MM.1S (cell line): ENCODE data around the gene DOLPP1.
"Not testable (repeated sequence)": the region's sequence is repeated elsewhere in the genome, so short reads cannot be mapped to it uniquely, and the experiment has no call there.

Source experiments
- EZH2 ChIP-seq: fragments of 300-600 bp; sonication (generic); optimal IDR thresholded peaks from 2 replicates; pipeline ENCODE3; 2017; ENCODE audit warnings: low read depth, mild to moderate bottlenecking, antibody characterized with exemption, low read length, mixed read lengths
- TF ChIP-seq, protein P1 (sequence below): fragments of 300-600 bp; sonication (generic); IDR thresholded peaks from 2 replicates; pipeline ENCODE4 v1.5.1; 2016; ENCODE audit warnings: antibody characterized with exemption, low read length, mixed read lengths

DNA sequence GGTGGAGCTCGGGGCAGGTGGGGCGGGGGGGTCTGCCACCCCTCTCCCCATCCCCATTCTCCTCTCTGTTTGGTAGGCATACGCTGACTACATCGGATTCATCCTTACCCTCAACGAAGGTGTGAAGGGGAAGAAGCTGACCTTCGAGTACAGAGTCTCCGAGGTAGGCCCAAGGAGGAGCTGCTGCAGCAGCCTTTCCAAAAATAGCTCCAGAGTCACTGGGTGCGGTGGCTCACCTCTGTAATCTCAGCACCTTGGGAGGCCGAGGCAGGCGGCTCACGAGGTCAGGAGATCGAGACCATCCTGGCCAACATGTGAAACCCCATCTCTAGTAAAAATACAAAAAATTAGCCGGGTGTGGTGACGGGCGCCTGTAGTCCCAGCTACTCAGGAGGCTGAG, 42.1 kb downstream of the DOLPP1 start:
- TF ChIP-seq EZH2: not testable (repeated sequence)
- TF ChIP-seq, protein P1, sequence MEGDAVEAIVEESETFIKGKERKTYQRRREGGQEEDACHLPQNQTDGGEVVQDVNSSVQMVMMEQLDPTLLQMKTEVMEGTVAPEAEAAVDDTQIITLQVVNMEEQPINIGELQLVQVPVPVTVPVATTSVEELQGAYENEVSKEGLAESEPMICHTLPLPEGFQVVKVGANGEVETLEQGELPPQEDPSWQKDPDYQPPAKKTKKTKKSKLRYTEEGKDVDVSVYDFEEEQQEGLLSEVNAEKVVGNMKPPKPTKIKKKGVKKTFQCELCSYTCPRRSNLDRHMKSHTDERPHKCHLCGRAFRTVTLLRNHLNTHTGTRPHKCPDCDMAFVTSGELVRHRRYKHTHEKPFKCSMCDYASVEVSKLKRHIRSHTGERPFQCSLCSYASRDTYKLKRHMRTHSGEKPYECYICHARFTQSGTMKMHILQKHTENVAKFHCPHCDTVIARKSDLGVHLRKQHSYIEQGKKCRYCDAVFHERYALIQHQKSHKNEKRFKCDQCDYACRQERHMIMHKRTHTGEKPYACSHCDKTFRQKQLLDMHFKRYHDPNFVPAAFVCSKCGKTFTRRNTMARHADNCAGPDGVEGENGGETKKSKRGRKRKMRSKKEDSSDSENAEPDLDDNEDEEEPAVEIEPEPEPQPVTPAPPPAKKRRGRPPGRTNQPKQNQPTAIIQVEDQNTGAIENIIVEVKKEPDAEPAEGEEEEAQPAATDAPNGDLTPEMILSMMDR: not testable (repeated sequence)
